Measurements from ENCODE around the gene WDR83.

Gene WDR83

GRCh38 chr19:12669270-12670158 lies 2.9 kb downstream of the WDR83 start (continued):
- peak; percentile 79; the same call in 1 of the 2 replicates for TF ChIP-seq ZNF610 (tag by site-specific recombination; IDR thresholded peaks at IDR 0.05; ENCODE audit: borderline replicate concordance)

GRCh38 chr19:12670159-12670928 lies 3.7 kb downstream of the WDR83 start:
- H3K9me3 ChIP-seq (ENCODE audit: control insufficient read depth, insufficient read depth, low read depth, low read length), result no peaks in the 10 kb centered on the region
- peak; percentile 89 for TF ChIP-seq PRDM10 (tag by site-specific recombination; IDR thresholded peaks at IDR 0.05)
- peak; percentile 53 for TF ChIP-seq ZNF341 (tag by site-specific recombination; IDR thresholded peaks at IDR 0.05; ENCODE audit: low read depth)
- no peak for TF ChIP-seq ZNF596 (tag by site-specific recombination; IDR thresholded peaks at IDR 0.05)
- TF ChIP-seq ZBTB17 (tag by site-specific recombination; IDR thresholded peaks at IDR 0.05), result peak; percentile 6; the same call in 1 of the 2 replicates
- TF ChIP-seq ZNF623 (tag by site-specific recombination; IDR thresholded peaks at IDR 0.05), result no peak
- peaks cover 21 to 53% of the 10 kb centered on the region in 2 experiments; a peak in 2 of 3 replicates for H3K36me3 ChIP-seq (ENCODE audit: control insufficient read depth in 2 of 2, insufficient read depth in 1 of 2, low read length in 2 of 2)
- CTCF ChIA-PET, result interaction anchor here (0.6 to 1.0 kb wide), 5 partner anchors 16 to 873 kb away, joined by 3 read pairs; no protein-coding TSS in a partner anchor
- peak overlapping the region; percentile 80 for H3K27ac ChIP-seq (ENCODE audit: extremely low read depth, low read depth, low read length)
- no peaks in the 10 kb centered on the region for H3K4me1 ChIP-seq (ENCODE audit: control insufficient read depth, insufficient read depth, low read length)
- H3K4me3 ChIP-seq (ENCODE audit: low read depth, low read length), result peak overlapping the region; percentile 85
- POLR2A ChIA-PET, result interaction anchor here (1.4 to 1.8 kb wide), 2 partner anchors 8 to 11 kb away, joined by 6 to 7 read pairs; partner anchors contain the start of gene DHPS

- H3K4me1 ChIP-seq (ENCODE audit: control insufficient read depth, insufficient read depth, low read length), result no peaks in the 10 kb centered on the region
- no peaks in the 10 kb centered on the region for H3K9me3 ChIP-seq (ENCODE audit: control insufficient read depth, insufficient read depth, low read depth, low read length)
- ChIA-PET POLR2A (interaction anchor here (0.6 to 1.5 kb wide), 2 partner anchors 8 to 294 kb away, joined by 3 to 4 read pairs; no protein-coding TSS in a partner anchor), CTCF (interaction anchor here (0.6 to 2.5 kb wide), 19 partner anchors 8 to 794 kb away, joined by 3 to 17 read pairs (median 4); partner anchors contain the start of gene DHPS)
- peaks cover 21 to 70% of the 10 kb centered on the region in 2 experiments; a peak in 2 of 3 replicates for H3K36me3 ChIP-seq (ENCODE audit: control insufficient read depth in 2 of 2, insufficient read depth in 1 of 2, low read length in 2 of 2)
- H3K27ac ChIP-seq (ENCODE audit: extremely low read depth, low read depth, low read length), result no peak overlapping the region
- TF ChIP-seq WT1 (tag by site-specific recombination; IDR thresholded peaks at IDR 0.05), result no peak
- no peak for TF ChIP-seq ZNF549 (tag by site-specific recombination; IDR thresholded peaks at IDR 0.05)
- no peak for TF ChIP-seq HIC1 (tag by site-specific recombination; IDR thresholded peaks at IDR 0.05)
- no peak for TF ChIP-seq HOXC10 (CRISPR knock-in tag; IDR thresholded peaks at IDR 0.05)
- no peak for TF ChIP-seq ZNF654 (tag by site-specific recombination; IDR thresholded peaks at IDR 0.05; ENCODE audit: low read depth)
- no peak for TF ChIP-seq YY2 (tag by site-specific recombination; IDR thresholded peaks at IDR 0.05)
- no peak for TF ChIP-seq ZNF18 (tag by site-specific recombination; IDR thresholded peaks at IDR 0.05)
- no peak for TF ChIP-seq GFI1B (tag by site-specific recombination; IDR thresholded peaks at IDR 0.05)
- no peak overlapping the region for H3K4me3 ChIP-seq (ENCODE audit: low read depth, low read length)
These were observed 6.1 kb downstream of the WDR83 start for GRCh38 chr19:12672744-12673143.

Measured in HEK293 (cell line).